Measurements from ENCODE around the gene UST.

DNA sequence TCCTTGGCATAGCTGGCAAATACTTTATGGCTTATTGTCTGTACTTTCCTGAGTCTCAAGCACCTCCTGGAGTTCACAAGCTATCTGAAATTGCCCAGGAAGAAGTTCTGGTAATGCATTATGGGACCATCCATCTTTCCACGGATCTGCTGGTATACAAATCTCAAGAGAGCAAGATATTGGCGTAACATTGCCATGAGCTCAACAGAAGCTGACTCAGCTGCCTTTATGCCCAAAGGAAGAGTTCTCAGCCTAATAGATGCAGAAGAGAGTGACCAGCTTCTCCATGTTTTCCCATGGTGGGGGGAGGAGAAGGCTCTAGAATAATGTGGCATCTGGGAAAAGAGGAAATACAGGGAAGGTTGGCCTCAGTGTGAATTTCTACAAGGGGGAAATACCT lies 78.7 kb downstream of the UST start:
- TF ChIP-seq EZH2 (IDR thresholded peaks at IDR 0.05; ENCODE audit: low read length, unreplicated experiment), result no peak
- TF ChIP-seq, protein P1, sequence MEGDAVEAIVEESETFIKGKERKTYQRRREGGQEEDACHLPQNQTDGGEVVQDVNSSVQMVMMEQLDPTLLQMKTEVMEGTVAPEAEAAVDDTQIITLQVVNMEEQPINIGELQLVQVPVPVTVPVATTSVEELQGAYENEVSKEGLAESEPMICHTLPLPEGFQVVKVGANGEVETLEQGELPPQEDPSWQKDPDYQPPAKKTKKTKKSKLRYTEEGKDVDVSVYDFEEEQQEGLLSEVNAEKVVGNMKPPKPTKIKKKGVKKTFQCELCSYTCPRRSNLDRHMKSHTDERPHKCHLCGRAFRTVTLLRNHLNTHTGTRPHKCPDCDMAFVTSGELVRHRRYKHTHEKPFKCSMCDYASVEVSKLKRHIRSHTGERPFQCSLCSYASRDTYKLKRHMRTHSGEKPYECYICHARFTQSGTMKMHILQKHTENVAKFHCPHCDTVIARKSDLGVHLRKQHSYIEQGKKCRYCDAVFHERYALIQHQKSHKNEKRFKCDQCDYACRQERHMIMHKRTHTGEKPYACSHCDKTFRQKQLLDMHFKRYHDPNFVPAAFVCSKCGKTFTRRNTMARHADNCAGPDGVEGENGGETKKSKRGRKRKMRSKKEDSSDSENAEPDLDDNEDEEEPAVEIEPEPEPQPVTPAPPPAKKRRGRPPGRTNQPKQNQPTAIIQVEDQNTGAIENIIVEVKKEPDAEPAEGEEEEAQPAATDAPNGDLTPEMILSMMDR (conservative IDR thresholded peaks at IDR 0.05; ENCODE audit: low read depth, low read length), result no peak
